LNCaP clone FGC (cell line): ENCODE results near the gene SGSM2.

ENCODE experiments used
- DNase-seq: peaks from one replicate; pipeline ENCODE4 v3.0.0-alpha.2; 2011; ENCODE audit warnings: low read depth
- H3K4me3 ChIP-seq: 2 replicates; pipeline ENCODE4 v1.5.1; 2011; ENCODE audit warnings: mild to moderate bottlenecking, low read depth, low read length, control low read depth
- TF ChIP-seq, protein P1 (sequence below): IDR thresholded peaks from 2 replicates; pipeline ENCODE4 v1.5.1; 2012; ENCODE audit warnings: mild to moderate bottlenecking; ENCODE audit not compliant: control insufficient read depth, insufficient read depth; ENCODE audit errors: extremely low read depth

Gene SGSM2

DNA sequence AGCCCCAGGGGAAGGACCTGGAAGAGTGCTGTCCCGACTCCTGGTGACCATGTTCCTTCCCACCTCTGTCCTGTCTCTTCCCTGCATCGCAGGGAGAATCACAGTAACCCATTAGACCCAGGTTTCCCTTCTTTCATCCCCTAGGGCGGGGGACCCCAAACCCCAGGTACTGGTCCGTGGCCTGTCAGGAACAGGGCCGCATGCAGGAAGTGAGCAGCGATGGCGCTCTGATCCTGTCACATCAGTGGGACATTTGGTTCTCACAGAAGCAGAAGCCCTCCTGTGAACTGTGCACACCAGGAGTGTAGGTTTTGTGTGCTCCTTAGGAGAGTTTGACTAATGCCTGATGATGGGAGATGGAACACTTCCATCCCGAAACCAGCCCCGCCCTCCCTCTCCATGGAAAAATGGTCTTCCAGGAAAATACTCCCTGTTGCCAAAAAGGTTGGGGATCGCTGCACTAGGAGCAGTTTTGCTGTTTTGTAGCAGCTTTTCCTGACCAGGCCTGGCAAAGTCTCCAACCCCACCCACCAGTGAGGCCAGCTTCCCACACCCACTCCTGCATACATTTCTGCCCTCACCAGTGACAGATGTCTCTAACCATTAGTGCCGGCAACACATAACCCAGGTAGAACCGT lies 53.0 kb downstream of the SGSM2 start:
- TF ChIP-seq, protein P1, sequence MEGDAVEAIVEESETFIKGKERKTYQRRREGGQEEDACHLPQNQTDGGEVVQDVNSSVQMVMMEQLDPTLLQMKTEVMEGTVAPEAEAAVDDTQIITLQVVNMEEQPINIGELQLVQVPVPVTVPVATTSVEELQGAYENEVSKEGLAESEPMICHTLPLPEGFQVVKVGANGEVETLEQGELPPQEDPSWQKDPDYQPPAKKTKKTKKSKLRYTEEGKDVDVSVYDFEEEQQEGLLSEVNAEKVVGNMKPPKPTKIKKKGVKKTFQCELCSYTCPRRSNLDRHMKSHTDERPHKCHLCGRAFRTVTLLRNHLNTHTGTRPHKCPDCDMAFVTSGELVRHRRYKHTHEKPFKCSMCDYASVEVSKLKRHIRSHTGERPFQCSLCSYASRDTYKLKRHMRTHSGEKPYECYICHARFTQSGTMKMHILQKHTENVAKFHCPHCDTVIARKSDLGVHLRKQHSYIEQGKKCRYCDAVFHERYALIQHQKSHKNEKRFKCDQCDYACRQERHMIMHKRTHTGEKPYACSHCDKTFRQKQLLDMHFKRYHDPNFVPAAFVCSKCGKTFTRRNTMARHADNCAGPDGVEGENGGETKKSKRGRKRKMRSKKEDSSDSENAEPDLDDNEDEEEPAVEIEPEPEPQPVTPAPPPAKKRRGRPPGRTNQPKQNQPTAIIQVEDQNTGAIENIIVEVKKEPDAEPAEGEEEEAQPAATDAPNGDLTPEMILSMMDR: no peak
- DNase-seq: no peak
- H3K4me3 ChIP-seq: no peak overlapping the region

DNA sequence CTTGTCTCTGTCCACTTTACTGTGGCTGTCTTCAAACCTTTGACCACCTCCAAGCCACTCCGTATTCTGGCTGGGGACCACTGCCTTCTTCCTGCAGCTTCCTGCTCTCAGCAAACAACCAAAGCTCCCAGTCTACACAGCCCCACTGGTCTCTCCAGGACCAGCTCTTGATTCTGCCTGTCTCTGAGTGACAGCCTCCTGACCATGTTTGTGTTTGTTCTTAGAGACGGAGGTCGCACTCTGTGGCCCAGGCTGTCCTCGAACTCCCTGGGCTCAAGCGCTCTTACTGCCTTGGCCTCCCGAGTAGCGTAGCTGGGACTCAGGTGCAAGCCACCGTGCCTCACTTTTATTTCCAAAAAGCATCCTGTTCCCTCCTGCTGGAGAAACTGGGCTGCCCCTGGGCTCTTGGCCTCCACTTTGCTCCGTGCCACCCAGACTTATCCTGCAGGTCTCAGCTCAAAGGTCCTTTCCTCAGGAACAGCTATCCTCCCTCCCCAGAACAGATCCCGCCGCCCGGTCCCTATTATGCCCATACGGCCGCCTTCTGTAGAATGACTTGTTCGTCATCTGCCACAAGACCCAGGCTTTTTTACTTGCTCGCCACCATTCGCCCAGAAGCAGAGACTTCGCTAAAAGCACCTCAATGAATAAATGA lies 54.4 kb downstream of the SGSM2 start:
- H3K4me3 ChIP-seq: peak overlapping the region; percentile 55
- DNase-seq: no peak
- TF ChIP-seq, protein P1: no peak

DNA sequence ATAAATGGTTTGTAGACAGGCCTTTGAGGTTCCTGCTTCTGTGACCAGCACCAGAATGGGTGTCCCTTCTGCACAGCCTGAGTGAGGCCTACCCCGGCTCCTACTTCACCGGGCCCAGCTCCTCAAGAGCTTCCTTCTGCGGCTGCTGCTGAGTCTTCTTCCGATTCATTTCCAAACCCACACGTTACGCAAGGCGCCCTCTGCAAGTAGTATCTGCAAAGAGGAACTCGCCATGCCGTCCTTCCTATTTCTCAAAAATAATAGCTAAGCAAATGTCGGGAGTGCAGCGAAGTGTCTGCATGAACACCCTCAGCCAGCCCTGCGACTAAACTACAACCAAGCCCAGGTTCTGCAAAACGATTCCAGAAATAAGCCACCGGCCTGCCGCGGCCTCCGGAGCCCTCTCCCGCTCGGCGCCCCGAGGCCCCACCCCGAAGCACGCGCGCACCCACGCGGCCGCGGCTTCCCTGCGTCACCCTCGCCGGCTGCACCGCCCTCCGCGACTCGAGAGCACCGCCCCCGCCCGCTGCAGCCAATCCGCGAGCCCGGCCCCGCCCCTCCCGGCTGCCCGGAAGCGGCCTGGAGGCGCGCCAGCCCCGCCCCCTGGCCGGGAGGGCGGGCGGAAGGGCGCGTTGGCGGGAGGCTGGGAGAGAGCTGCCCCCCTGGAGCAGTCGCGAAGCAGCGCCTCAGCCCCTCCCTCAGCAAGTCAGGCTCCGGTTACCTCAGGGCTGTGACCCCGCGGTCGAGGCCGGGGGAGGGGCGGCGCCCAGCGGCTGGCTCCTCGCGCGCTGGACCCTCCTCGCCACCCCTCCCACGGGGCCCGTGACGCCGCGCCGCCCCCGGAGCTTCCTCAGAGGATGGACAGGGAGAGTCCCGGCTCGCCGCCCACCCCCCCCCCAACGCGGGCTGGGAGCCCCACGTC lies 55.2 kb downstream of the SGSM2 start:
- peak overlapping the region; percentile 71 for H3K4me3 ChIP-seq
- TF ChIP-seq, protein P1: no peak
- no peak for DNase-seq

DNA sequence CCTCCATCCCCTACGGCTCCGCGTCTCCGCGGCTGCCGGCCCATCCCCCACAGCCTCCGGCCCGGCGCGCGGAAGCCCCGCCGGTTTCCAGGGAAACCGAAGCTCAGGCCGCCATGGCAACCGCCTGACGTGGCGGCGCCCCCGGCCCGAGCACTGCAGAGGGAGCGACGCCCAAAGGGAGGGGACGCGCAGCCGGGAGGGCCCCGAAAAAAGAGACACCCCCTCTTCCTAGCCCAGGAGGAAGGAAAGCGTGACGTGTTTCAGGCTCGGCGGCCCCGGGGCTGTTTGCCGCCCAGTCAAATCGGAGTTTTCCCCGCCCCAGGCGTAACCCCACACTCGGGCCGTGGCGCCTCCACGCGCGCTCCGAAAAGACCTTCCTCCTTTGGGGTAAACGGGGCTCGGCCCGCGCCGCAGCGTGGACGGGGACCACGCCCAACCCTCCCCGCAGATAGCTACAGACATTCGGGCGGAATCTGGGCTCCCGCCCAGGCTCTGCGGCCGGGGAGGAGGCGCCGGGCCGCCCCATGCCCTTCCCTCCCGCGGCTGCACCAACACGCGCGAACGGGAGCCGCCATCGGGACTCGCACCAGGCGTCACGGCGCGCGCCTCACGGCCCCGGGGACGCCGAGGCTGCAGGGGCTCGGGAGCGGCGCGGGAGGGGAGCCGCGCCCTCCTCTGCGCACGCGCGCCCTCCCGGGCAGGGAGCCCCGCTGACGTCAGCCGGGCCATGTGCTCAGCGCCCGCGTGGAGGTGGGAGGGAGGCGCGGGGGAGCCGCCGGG lies 56.1 kb downstream of the SGSM2 start:
- no peak for DNase-seq

DNA sequence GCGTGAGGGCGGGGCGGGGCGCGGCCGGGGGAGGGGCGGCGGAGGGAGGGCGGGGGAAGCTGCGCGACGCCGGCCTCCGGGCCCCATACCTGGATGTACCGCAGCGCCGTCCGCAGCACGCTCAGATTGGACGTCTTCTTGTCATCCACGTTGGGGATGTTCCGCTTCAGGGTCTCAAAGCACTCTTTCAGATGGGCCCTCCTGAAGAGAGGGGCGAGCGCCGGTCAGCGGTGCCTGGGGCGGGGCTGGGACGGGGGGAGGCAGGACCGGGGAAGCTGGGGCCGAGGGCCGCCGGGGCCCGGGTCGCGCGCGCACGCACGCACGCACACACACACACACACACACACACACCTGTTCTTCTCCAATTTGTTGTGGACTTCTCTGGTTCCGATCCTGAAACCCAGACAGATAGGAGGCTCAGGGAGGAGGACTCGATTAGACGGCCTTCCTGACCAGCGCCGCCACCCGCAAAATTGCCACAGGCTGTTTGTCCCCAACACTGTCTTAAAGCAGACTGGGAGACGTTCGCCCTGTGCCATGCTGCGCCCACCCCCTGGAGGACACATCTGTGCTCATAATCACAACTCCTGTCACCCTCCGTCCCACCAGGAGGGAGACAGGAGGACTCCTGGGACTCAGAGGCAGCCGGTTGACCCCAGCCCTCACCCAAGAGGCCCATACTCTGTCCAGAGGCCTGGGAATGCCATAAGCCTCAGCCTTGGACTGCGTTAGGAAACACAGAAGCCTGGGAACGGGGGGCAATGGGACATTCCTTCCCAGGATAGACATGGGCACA lies 56.9 kb downstream of the SGSM2 start:
- TF ChIP-seq, protein P1: no peak
- no peak for DNase-seq
- peak overlapping the region; percentile 38 for H3K4me3 ChIP-seq

More for the DNA sequence above, 56.1 kb downstream of the SGSM2 start:
- TF ChIP-seq, protein P1: no peak
- H3K4me3 ChIP-seq: peak overlapping the region; percentile 71

DNA sequence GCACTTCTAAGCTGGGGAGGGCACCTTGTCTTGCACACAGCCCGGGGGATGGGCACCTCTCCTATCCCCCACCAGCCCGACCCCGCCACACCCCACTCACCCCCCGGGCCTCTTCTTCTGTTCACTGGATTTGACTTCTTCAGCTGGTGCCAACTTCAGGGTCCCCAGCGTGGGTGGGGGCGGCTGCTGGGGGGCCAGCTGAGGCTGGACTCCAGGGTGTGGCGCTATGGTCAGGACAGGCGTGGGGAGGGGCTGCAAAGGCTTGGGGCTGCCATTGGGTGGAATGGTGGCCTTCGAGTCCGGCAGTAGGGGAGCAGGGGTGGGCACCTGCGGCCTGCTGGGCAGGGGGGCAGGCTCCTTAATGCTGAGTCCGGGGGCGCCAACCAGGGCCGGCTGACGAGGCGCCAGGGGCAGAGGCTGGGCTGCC lies 57.5 kb downstream of the SGSM2 start:
- TF ChIP-seq, protein P1: no peak
- no peak for DNase-seq
- H3K4me3 ChIP-seq: no peak overlapping the region
